GM21717 (cell line): ENCODE measurements around the gene CLTB.
"Not testable (repeated sequence)": the region's sequence is repeated elsewhere in the genome, so short reads cannot be mapped to it uniquely, and the experiment has no call there.

ENCODE experiments used
- ATAC-seq: cut with Tn5 transposase; IDR thresholded peaks from one replicate; pipeline ENCODE4 v1.9.1; 2021; ENCODE audit warnings: mild to moderate bottlenecking, moderate library complexity; ENCODE audit not compliant: unreplicated experiment

CLTB gene, protein sequence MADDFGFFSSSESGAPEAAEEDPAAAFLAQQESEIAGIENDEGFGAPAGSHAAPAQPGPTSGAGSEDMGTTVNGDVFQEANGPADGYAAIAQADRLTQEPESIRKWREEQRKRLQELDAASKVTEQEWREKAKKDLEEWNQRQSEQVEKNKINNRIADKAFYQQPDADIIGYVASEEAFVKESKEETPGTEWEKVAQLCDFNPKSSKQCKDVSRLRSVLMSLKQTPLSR

GRCh38 chr5:176415952-176416924 is at the start of gene CLTB:
CLTB (minus strand) TSS chr5:176416539; CDS start chr5:176416363, 176 bp downstream.
- peak; percentile 93 for ATAC-seq

DNA sequence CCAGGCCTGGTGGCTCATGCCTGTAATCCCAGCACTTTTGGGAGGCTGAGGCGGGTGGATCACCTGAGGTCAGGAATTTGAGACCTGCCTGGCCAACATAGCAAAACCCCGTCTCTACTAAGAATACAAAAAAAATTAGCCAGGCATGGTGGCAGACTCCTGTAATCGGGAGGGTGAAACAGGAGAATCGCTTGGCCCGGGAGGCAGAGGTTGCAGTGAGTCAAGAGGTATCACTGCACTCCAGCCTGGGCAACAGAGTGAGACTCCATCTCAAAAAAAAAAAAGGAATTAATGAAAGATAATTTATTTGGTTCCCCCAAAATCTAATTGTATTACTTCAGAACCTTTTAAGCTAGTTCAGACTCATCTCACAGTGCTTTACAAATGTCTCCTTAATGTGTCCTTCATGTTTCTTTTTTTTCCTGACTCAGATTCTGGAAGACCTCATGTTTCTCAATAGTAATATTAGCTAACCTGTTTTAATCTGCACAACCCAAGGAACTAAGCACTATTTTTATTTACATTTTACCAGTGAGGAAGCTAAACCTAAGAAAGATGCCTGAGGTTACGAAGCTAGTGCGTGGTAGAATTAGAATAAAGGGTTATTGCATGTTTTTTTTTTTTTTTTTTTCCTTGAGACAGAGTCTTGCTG is 46.9 kb upstream of the CLTB start:
- ATAC-seq = no peak

GRCh38 chr5:176461349-176461748 is 45.0 kb upstream of the CLTB start:
- ATAC-seq = no peak

DNA sequence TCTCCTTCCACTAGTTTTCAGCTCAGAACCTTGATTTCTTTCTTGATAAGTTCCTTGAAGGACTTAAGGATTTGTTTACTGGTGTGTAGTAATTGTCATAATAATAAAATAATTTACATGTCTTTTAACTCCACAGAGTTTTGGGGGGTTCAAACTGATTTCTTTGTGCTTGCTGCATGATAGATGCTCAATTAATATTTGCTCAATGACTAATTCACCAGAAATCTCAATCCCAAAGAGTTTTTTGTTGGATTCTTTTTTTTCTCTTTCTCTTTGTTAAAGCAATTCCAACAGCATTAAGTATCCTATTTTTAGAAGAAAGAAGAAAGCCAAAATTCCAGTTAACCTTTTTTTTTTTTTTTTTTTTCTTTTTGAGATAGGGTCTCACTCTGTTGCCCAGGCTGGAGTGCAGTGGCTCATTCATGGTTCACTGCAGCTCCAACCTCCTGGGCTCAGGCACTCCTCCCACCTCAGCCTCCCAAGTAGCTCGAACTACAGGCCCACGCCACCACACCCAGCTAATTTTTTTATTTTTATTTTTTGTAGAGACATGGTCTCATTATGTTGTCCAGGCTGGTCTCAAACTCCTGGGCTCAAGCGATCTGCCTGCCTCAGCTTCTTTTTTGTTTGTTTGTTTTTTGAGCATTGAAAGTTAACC is 42.7 kb upstream of the CLTB start:
- ATAC-seq = no peak

GRCh38 chr5:176454724-176455394 is 38.5 kb upstream of the CLTB start:
- no peak for ATAC-seq

- ATAC-seq = no peak
Measured at GRCh38 chr5:176450077-176450476, 33.7 kb upstream of the CLTB start.

DNA sequence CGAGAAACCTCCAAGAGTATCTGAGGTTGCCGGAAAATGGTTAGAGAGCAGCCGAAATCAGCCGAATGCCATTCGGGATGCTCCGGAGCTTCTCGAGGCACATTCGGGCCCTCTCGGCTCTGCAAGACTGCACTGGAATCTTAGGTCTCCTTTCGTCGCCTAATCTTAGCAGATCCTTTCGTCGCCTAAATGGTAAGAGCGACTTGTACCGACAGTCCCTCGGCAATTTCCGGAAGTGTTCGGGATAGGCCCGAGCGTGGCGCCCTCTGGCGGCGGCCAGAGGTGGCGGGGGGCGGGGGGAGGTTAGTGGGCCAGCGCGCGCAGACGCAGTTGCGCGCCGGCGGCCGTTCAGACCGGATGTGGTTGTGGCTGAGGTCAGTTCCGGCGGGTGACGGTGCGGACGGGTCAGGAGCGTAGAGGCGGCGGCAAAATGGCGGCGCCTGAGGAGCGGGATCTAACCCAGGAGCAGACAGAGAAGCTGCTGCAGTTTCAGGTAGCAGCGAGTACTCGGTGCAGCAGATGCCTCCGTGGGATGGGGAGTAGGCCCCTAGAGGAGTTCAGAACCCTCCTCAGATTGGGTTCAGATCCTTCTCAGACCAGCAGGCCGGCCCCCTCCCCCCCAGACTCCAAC is 31.8 kb upstream of the CLTB start, which contains the start of gene FAF2:
TSS of gene FAF2 (plus strand) at position 408 of the 631 bp plus-strand sequence. CDS start at position 431, 23 bp downstream.
- ATAC-seq = peak; percentile 93

DNA sequence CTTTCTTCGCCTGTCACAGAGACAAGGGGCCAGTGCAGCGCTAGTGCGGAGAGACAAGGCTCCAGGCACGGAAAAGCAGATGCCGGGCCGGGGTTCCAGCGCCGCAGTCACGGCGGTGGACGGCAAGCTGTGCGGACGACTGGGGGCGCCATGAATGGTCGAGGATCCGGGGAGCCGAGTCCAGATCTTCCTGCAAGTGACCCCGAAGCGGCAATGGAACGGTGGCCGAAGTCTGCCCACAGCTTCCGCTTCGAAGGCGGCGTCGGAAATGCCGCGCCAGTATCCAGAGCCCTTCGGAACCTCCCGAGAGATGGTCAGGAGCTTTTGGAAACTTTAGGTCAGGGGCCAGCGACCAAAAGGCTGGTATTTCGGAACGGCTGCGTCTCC is 31.2 kb upstream of the CLTB start:
- ATAC-seq = peak; percentile 17

DNA sequence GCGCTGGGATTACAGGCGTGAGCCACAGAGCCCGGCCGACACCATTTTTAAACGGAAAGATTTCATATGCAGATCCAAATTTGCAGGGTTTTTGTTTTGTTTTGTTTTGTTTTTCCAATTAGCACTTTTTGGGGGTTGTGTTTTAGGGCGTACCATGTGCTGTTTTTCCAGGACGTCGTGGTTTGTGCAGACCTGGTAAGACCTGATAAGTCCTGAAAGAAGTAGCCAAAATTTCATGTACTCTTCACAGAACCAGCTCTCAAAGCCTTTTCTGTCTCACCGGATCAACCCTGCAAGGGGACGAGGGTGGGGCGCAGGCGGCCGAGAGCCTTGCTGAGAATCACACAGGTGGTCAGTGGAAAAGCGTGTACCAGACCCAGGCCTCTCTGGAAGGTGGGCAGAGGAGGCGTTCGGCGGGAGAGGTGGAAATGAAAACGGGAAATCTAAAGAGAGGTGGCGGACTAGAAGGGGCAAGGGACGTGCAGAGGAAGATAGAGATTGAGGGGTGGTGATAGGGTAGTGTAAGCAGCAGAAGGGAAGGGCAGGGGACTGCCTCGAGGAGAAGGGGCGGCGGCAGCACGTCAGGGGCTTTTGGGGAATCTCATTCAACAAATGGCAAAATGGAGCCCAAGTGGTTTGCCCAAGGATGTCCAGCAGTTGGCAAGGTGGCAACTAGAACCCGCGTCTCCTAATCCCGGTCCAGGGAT is 30.7 kb upstream of the CLTB start:
- no peak for ATAC-seq

GRCh38 chr5:176446028-176446665 is 29.8 kb upstream of the CLTB start:
- no peak for ATAC-seq

DNA sequence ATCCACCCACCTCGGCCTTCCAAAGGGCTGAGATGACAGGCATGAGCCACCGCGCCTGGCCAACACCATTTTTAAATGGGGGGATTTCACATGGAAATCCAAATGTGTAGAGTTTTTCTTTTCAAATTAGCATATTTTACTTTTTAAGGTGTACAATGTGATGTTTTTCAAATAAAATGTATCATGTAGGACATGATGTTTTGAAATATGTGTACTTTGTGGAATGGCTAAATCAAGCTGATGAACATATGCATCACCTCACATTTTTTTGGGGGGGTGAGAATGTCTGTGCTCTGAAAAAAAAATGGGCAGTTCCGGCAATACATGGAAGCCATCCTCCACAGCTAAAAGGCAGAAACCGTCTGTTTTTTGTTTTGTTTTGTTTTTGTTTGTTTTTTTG is 28.4 kb upstream of the CLTB start:
- no peak for ATAC-seq

DNA sequence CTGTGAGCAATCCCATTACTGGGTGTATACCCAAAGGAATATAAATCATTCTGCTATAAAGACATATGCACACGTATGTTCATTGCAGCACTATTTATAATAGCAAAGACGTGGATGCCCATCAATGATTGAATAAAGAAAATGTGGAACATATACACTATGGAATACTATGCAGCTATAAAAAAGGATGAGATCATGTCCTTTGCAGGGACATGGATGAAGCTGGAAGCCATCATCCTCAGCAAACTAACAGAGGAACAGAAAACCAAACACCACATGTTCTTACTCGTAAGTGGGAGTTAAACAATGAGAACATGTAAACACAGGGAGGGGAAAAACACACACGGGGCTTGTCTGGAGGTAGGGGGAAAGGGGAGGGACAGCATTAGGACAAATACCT is 26.6 kb upstream of the CLTB start:
- ATAC-seq = not testable (repeated sequence)

- no peak for ATAC-seq
Measured at GRCh38 chr5:176441921-176442323, 25.6 kb upstream of the CLTB start.

DNA sequence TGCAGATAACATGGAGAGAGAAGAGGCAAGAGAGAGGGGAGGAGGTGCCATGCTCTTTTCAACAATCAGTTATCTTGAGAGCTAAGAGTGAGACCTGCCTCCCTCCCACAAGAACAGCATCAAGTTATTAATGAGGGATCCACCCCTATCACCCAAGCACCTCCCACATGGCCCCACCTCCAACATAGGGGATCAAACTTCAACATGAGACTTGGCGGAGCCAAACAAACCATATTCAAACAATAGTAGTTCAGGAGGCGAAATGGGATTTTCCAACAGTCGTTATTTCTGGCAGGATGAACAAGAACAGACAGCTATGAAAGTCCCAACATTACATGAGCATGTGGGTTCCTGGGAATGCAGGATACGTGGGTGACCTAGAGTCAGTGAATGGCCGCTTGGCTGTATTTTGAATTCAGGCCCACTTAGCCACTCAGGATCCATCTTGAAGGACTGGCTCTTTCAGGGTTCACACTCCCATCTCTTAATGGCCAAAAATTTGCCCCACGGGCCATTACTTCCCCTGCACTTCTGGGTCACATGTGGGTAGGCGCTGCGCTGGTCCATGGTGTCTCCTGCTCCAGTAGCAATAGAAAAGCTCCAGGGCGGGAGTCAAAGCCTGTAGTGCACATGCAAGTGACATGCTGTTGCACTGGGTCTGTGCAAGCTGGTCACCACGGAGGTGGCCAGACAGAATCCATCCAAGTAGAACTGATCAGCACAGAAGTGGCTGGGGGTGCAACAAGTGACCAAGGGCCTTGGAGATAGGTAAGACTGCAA is 24.8 kb upstream of the CLTB start:
- ATAC-seq = no peak

DNA sequence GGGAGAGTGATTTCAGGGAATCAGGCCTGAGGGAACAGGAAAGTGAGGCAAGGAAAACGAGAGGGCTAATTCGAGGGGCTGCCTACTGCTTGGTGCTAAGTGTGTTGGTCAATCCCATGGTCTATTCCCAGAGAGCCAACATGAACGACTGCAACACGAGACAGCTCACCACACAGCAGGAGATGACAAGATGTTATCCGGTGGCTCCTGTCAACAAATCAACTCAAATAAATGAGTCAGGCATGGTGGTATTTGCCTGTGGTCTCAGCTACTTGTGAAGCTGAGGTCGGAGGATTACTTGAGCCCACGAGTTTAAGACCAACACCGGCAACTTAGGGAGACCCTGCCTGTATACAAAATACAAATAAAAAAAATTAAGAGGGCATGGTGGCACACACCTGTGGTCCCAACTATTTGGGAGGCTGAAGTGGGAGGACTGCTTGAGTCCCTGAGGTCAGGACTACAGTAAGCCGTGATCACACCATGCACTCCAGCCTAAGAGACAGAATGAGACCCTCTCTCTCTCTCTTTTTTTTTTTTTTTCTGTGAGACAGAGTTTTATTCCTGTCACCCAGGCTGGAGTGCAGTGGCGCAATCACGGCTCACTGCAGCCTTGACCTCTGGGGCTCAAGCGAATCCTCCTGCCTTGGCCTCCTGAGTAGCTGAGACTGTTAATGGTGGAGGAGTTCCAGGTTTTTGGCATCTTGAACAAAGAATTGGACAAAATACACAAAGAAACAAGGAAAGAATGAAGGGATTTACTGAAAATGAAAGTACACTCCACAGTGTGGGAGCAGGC is 22.8 kb upstream of the CLTB start:
- no peak for ATAC-seq

GRCh38 chr5:176436656-176437055 is 20.3 kb upstream of the CLTB start:
- peak; percentile 44 for ATAC-seq

GRCh38 chr5:176432707-176433106 is 16.4 kb upstream of the CLTB start:
- no peak for ATAC-seq
